GM23338 (cell line): ENCODE measurements around the gene DOP1A. TPM values are rescaled to one million over a fixed set of nuclear protein-coding genes. Genes with fewer than 3 reads are reported as not detected.

ENCODE experiments used
- ATAC-seq: fragments of 200-7000 bp; cut with Tn5 transposase; 3 replicates; pipeline ENCODE4 v1.9.1; 2020
- DNase-seq: peaks from one replicate; pipeline ENCODE4 v3.0.0-alpha.2; 2015; ENCODE audit warnings: low spot score
- H2AFZ ChIP-seq: fragments of 200-600 bp; sonication (generic); 2 replicates; pipeline ENCODE4 v1.8.0; 2016; ENCODE audit warnings: antibody characterized with exemption, mild to moderate bottlenecking, moderate library complexity
- H3F3A ChIP-seq: fragments of 200-600 bp; sonication (generic); replicated peaks from 2 replicates; pipeline ENCODE4 v1.8.0; 2017; ENCODE audit warnings: antibody characterized with exemption, mixed run types, low read depth
- H3K27ac ChIP-seq: fragments of 200-600 bp; sonication (generic); 2 replicates; pipeline ENCODE4 v1.6.1; 2016; ENCODE audit warnings: low read depth
- H3K27me3 ChIP-seq: fragments of 200-600 bp; sonication (generic); 2 replicates; pipeline ENCODE4 v1.8.0; 2016; ENCODE audit warnings: mild to moderate bottlenecking, mixed run types, moderate library complexity; ENCODE audit not compliant: insufficient read depth
- H3K36me3 ChIP-seq: fragments of 200-600 bp; sonication (generic); 2 replicates; pipeline ENCODE4 v1.8.0; 2016; ENCODE audit warnings: mild to moderate bottlenecking; ENCODE audit not compliant: insufficient read depth
- H3K4me1 ChIP-seq: fragments of 200-600 bp; sonication (generic); 2 replicates; pipeline ENCODE4 v1.8.0; 2016; ENCODE audit warnings: mild to moderate bottlenecking, moderate library complexity; ENCODE audit not compliant: insufficient read depth
- H3K4me2 ChIP-seq: fragments of 200-600 bp; sonication (generic); 2 replicates; pipeline ENCODE4 v1.7.1; 2017; ENCODE audit warnings: mixed run types
- H3K4me3 ChIP-seq: fragments of 200-600 bp; sonication (generic); 2 replicates; pipeline ENCODE4 v1.6.1; 2016; ENCODE audit warnings: mixed run types
- H3K79me2 ChIP-seq: fragments of 200-600 bp; sonication (generic); replicated peaks from 2 replicates; pipeline ENCODE4 v1.8.0; 2017; ENCODE audit warnings: mild to moderate bottlenecking; ENCODE audit not compliant: insufficient read depth
- H3K9me2 ChIP-seq: fragments of 200-600 bp; sonication (generic); 2 replicates; pipeline ENCODE4 v1.8.0; 2017; ENCODE audit not compliant: insufficient read depth
- H4K20me1 ChIP-seq: fragments of 200-600 bp; sonication (generic); replicated peaks from 2 replicates; pipeline ENCODE4 v1.8.0; 2017; ENCODE audit warnings: mild to moderate bottlenecking; ENCODE audit not compliant: insufficient read depth
- H3K27ac Mint-ChIP-seq: 2 replicates; pipeline ENCODE4 v1.8.0; 2020; ENCODE audit warnings: inconsistent platforms, mild to moderate bottlenecking, moderate library complexity, mixed read lengths
- H3K27me3 Mint-ChIP-seq: 3 replicates; pipeline ENCODE4 v1.8.0; 2022; ENCODE audit warnings: low read depth, mild to moderate bottlenecking, moderate library complexity, mixed read lengths, inconsistent platforms; ENCODE audit not compliant: insufficient read depth, poor library complexity
- H3K36me3 Mint-ChIP-seq: 3 replicates; pipeline ENCODE4 v1.8.0; 2021; ENCODE audit warnings: low read depth, mild to moderate bottlenecking, inconsistent platforms, moderate library complexity, mixed read lengths
- H3K4me1 Mint-ChIP-seq: 3 replicates; pipeline ENCODE4 v1.8.0; 2020; ENCODE audit warnings: mild to moderate bottlenecking, inconsistent platforms, mixed read lengths
- H3K4me3 Mint-ChIP-seq: 3 replicates; pipeline ENCODE4 v1.8.0; 2021; ENCODE audit warnings: moderate library complexity, mild to moderate bottlenecking, inconsistent platforms, mixed read lengths
- H3K9me3 Mint-ChIP-seq: 3 replicates; pipeline ENCODE4 v1.8.0; 2020; ENCODE audit warnings: moderate library complexity, mild to moderate bottlenecking, inconsistent platforms, mixed read lengths
- CREB1 ChIP-seq: fragments of 250-450 bp; sonication (Bioruptor Pico); IDR thresholded peaks from 2 replicates; pipeline ENCODE4 v1.5.0; 2020; ENCODE audit warnings: low read depth, mild to moderate bottlenecking, moderate library complexity
- CTCF ChIP-seq, 2 experiments: fragments of 200-600 bp in 1 of 2; sonication (generic) in 1 of 2; conservative IDR thresholded peaks; 2 replicates each; pipeline versions ENCODE4 v1.5.1 to v1.6.1; 2016 to 2017; ENCODE audit warnings: antibody characterized with exemption in 2 of 2, low read depth in 2 of 2, mild to moderate bottlenecking in 2 of 2, moderate library complexity in 1 of 2
- ETS1 ChIP-seq: IDR thresholded peaks from 2 replicates; pipeline ENCODE4 v1.6.1; 2016; ENCODE audit warnings: antibody characterized with exemption
- EZH2 ChIP-seq: fragments of 200-600 bp; sonication (generic); IDR thresholded peaks from one replicate; pipeline ENCODE4 v1.8.0; 2017; ENCODE audit warnings: antibody characterized with exemption, mild to moderate bottlenecking, low read depth; ENCODE audit not compliant: unreplicated experiment
- NANOG ChIP-seq: IDR thresholded peaks from 2 replicates; pipeline ENCODE4 v1.6.1; 2016; ENCODE audit warnings: antibody characterized with exemption, borderline replicate concordance
- REST ChIP-seq: IDR thresholded peaks from one replicate; pipeline ENCODE4 v1.6.1; 2018; ENCODE audit warnings: antibody characterized with exemption; ENCODE audit not compliant: unreplicated experiment
- STAT1 ChIP-seq: IDR thresholded peaks from one replicate; pipeline ENCODE4 v1.6.1; 2016; ENCODE audit warnings: antibody characterized with exemption; ENCODE audit not compliant: unreplicated experiment
- ZNF114 ChIP-seq: fragments of 250-450 bp; sonication (Bioruptor Pico); IDR thresholded peaks from 2 replicates; pipeline ENCODE4 v1.5.0; 2020; ENCODE audit warnings: mild to moderate bottlenecking, moderate library complexity
- ZNF331 ChIP-seq: fragments of 250-450 bp; sonication (Bioruptor Pico); IDR thresholded peaks from 2 replicates; pipeline ENCODE4 v1.5.0; 2020; ENCODE audit warnings: low read depth, mild to moderate bottlenecking, moderate library complexity
- polyA plus RNA-seq: library from polyadenylated mRNA; unstranded; fragments of >200 nt; fragmentation: Nextera tagmentation; extraction: Ambion mirVana; gene quantifications from 2 replicates; pipeline ENCODE4 v1.2.1, GENCODE V29; 2016
- total RNA-seq: library from RNA; depleted of rRNA; stranded (reverse); fragments of >200 nt; shearing (Covaris generic); gene quantifications from 2 replicates; pipeline ENCODE4 v1.2.3, GENCODE V29; 2014

DOP1A gene
- total and polyA plus RNA-seq, 2 experiments from 2014 or later: 3.9 to 18.6 TPM

GRCh38 chr6:83185096-83185495 lies 117.6 kb downstream of the DOP1A start (continued):
- TF ChIP-seq CTCF (conservative IDR thresholded peaks at IDR 0.05; ENCODE audit: low read depth in 2 of 2): no peak
- TF ChIP-seq NANOG: no peak
- TF ChIP-seq ZNF331 (CRISPR knock-in tag): no peak
- TF ChIP-seq CREB1 (CRISPR knock-in tag): no peak
- no peak for TF ChIP-seq REST

- H3K36me3 ChIP-seq: peaks cover 46% of the 10 kb centered on the region
- no peak overlapping the region for H3K27ac Mint-ChIP-seq
- no peak for TF ChIP-seq EZH2
- TF ChIP-seq STAT1: no peak
- no peak for TF ChIP-seq ETS1
- no peak for TF ChIP-seq REST
- TF ChIP-seq ZNF114 (CRISPR knock-in tag): no peak
- TF ChIP-seq CREB1 (CRISPR knock-in tag): no peak
These were observed 121.0 kb downstream of the DOP1A start for GRCh38 chr6:83188501-83188900.

More at GRCh38 chr6:83188501-83188900, 121.0 kb downstream of the DOP1A start:
- Mint-ChIP-seq H3K4me1 (peaks cover 6% of the 10 kb centered on the region; the same call in 1 of the 3 replicates), H3K36me3 (peaks cover 35% of the 10 kb centered on the region), H3K9me3 (no peaks in the 10 kb centered on the region), H3K4me3 (no peak overlapping the region), H3K27me3 (peaks cover 5% of the 10 kb centered on the region)
- DNase-seq (no peak), ATAC-seq (no peak)
- Histone ChIP-seq H3K27ac (no peak overlapping the region), H4K20me1 (peaks cover 28% of the 10 kb centered on the region), H3F3A (no peaks in the 10 kb centered on the region), H3K4me3 (no peak overlapping the region), H3K4me2 (no peak overlapping the region), H2AFZ (no peak overlapping the region), H3K9me2 (no peaks in the 10 kb centered on the region), H3K4me1 (peaks cover 4% of the 10 kb centered on the region), H3K79me2 (peaks cover 48% of the 10 kb centered on the region), H3K27me3 (no peaks in the 10 kb centered on the region)
